Medulla oblongata (tissue), 1 donor: ENCODE data around the gene NPLOC4.

ENCODE experiments used
- DNase-seq: peaks from one replicate; pipeline ENCODE4 v3.0.0-alpha.2; 2015; ENCODE audit errors: extremely low spot score

NPLOC4 gene

GRCh38 chr17:81662002-81662401, 25.1 kb upstream of the NPLOC4 start:
- DNase-seq, result no peak

GRCh38 chr17:81660441-81660840, 23.5 kb upstream of the NPLOC4 start:
- DNase-seq, result no peak

GRCh38 chr17:81659038-81659437, 22.1 kb upstream of the NPLOC4 start:
- DNase-seq, result no peak

- DNase-seq, result no peak
Observed at GRCh38 chr17:81656835-81657234, 19.9 kb upstream of the NPLOC4 start.

GRCh38 chr17:81656118-81656743, 19.3 kb upstream of the NPLOC4 start, which contains the start of gene PDE6G:
PDE6G (minus strand) TSS chr17:81656542; CDS start chr17:81653305, 3,237 bp downstream.
- no peak for DNase-seq

GRCh38 chr17:81655378-81656117, 18.6 kb upstream of the NPLOC4 start:
- DNase-seq, result no peak

- no peak for DNase-seq
Observed at GRCh38 chr17:81652906-81653771, 16.2 kb upstream of the NPLOC4 start.

GRCh38 chr17:81651692-81652091, 14.8 kb upstream of the NPLOC4 start:
- DNase-seq, result no peak

GRCh38 chr17:81650951-81651350, 14.0 kb upstream of the NPLOC4 start:
- DNase-seq, result no peak

- no peak for DNase-seq
Observed at GRCh38 chr17:81648707-81649085, 11.8 kb upstream of the NPLOC4 start.

- no peak for DNase-seq
Observed at GRCh38 chr17:81648013-81648706, 11.2 kb upstream of the NPLOC4 start.

- no peak for DNase-seq
Observed at GRCh38 chr17:81647640-81648012, 10.7 kb upstream of the NPLOC4 start.

- DNase-seq, result no peak
Observed at GRCh38 chr17:81646869-81647600, 10.1 kb upstream of the NPLOC4 start.

GRCh38 chr17:81644976-81645952, 8.4 kb upstream of the NPLOC4 start:
- no peak for DNase-seq

GRCh38 chr17:81644496-81644895, 7.6 kb upstream of the NPLOC4 start:
- DNase-seq, result no peak

GRCh38 chr17:81641825-81642489, 5.0 kb upstream of the NPLOC4 start:
- DNase-seq, result no peak

GRCh38 chr17:81640011-81640410, 3.1 kb upstream of the NPLOC4 start:
- DNase-seq, result no peak

- no peak for DNase-seq
Observed at GRCh38 chr17:81638683-81639082, 1.8 kb upstream of the NPLOC4 start.

- DNase-seq, result no peak
Observed at GRCh38 chr17:81635973-81636504, 873 bp downstream of the NPLOC4 start.
